GM12801 (cell line): ENCODE data around the gene TMEM131.

Source experiments
- TF ChIP-seq, protein P1 (sequence below): IDR thresholded peaks from one replicate; pipeline ENCODE4 v1.5.1; 2011; ENCODE audit warnings: control low read depth; ENCODE audit not compliant: insufficient read length; ENCODE audit errors: extremely low read depth

The TMEM131 gene

GRCh38 chr2:97967216-97967592 lies 28.5 kb downstream of the TMEM131 start:
- TF ChIP-seq, protein P1, sequence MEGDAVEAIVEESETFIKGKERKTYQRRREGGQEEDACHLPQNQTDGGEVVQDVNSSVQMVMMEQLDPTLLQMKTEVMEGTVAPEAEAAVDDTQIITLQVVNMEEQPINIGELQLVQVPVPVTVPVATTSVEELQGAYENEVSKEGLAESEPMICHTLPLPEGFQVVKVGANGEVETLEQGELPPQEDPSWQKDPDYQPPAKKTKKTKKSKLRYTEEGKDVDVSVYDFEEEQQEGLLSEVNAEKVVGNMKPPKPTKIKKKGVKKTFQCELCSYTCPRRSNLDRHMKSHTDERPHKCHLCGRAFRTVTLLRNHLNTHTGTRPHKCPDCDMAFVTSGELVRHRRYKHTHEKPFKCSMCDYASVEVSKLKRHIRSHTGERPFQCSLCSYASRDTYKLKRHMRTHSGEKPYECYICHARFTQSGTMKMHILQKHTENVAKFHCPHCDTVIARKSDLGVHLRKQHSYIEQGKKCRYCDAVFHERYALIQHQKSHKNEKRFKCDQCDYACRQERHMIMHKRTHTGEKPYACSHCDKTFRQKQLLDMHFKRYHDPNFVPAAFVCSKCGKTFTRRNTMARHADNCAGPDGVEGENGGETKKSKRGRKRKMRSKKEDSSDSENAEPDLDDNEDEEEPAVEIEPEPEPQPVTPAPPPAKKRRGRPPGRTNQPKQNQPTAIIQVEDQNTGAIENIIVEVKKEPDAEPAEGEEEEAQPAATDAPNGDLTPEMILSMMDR, result no peak

DNA sequence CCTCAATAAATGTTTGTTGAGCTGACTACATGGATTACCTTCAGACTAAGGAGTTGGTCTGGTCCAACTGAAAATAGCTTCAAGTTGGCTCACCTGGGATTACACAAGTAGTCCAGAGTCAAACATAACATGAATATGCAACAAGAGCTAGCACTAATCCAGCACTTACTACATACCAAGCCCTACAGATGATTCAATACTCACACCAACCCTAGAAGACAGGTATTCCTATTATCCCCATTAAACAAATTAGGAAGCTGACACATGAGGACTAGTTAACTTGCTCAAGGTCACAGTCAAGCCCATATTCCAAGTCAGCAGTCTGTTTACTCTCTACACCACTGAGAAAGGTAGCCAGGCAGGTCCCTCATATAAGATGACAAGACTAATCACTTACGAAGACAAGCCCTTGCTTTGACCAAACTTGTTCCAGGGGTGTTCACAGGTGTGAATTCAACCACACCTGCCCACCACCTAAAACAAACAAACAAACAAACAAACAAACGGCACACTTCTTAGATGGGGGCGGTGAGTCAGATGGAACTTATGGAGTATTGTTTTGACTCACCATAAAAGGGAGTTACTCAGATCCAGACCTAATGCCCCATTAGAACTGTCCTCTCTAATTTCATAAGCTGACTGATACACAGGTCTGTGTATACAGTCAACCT lies 29.1 kb downstream of the TMEM131 start:
- TF ChIP-seq, protein P1, result no peak

DNA sequence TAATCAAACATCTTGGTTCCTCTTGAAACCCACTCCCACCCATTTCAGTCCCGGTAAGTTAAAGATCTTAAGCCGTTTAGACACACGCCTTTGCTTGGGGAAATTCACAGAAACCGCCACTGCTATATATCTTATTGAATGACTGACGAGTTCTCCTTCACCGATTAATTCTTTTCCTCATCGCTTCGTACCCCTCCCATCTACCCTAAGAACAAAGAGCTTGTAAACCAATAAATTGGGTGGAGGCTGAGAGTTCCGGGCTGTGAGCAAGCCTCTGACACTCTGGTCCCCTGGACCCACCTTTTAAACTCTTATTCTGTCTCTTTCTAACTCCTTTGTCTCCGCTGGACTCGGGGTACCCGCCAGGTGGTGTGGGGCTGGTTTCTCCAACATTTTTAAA lies 30.6 kb downstream of the TMEM131 start:
- TF ChIP-seq, protein P1, result no peak

DNA sequence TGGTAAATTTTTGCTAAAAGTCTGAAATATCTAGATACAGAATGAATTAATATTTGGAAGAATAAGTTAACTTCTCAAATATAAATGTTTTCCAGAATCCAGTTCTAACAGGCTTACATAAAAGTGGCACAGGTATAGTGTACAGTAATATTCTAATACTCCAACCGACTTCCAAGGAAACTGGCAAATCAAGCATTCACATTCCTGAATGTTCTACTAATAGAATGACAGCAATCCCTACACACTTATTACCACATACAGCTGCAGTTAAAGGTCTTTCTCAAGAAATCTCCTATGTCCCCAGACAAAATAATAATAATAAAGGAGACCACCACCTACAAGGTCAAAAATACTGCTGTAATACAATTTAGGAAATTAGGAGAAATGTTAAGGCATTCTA lies 31.9 kb downstream of the TMEM131 start:
- TF ChIP-seq, protein P1, result no peak

DNA sequence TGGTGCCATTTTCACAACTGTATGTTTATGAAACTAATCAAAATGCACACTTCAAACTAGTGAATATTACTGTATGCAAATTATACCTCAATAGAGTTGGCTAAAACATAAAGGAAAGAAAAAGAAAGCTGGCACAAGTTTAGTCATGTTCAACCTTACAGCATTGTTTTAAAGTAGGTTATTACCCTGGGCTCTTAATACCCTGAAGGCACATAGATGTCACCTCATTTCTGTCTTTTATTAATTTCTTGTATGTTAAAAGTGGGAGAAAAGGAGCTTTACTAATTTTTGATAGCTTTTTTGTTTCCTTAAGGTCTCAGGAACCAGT lies 32.7 kb downstream of the TMEM131 start:
- TF ChIP-seq, protein P1, result no peak

GRCh38 chr2:97961534-97961933 lies 34.2 kb downstream of the TMEM131 start:
- TF ChIP-seq, protein P1, result no peak

DNA sequence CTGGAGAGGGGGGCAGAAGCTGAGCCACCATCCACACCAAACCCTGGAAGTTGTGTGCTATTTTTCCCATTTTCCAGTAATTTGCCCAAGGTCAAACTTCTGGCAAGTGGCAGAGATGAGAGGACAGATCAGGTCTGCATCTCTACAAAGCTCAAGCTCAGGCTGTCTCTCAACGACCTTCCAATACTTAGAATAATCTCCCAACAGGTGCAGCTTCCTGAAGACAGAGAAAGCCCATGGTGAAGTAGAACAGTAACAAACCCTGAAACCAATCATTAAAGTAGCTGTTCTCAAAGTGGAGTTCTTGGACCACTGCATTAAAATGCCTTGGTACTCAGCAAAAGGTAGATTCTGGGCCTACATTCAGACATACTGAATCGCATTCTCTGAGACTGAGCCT lies 37.6 kb downstream of the TMEM131 start:
- TF ChIP-seq, protein P1, result no peak
